AG09319 (cell line): ENCODE data around the gene UBAC1.

Source experiments
- DNase-seq: peaks from one replicate; pipeline ENCODE4 v3.0.0-alpha.2; 2010; ENCODE audit warnings: low read depth; ENCODE audit errors: extremely low read depth
- TF ChIP-seq, protein P1 (sequence below): IDR thresholded peaks from 2 replicates; pipeline ENCODE4 v1.5.1; 2011; ENCODE audit warnings: low read depth, mild to moderate bottlenecking, inconsistent platforms, low read length, moderate library complexity

Gene UBAC1

DNA sequence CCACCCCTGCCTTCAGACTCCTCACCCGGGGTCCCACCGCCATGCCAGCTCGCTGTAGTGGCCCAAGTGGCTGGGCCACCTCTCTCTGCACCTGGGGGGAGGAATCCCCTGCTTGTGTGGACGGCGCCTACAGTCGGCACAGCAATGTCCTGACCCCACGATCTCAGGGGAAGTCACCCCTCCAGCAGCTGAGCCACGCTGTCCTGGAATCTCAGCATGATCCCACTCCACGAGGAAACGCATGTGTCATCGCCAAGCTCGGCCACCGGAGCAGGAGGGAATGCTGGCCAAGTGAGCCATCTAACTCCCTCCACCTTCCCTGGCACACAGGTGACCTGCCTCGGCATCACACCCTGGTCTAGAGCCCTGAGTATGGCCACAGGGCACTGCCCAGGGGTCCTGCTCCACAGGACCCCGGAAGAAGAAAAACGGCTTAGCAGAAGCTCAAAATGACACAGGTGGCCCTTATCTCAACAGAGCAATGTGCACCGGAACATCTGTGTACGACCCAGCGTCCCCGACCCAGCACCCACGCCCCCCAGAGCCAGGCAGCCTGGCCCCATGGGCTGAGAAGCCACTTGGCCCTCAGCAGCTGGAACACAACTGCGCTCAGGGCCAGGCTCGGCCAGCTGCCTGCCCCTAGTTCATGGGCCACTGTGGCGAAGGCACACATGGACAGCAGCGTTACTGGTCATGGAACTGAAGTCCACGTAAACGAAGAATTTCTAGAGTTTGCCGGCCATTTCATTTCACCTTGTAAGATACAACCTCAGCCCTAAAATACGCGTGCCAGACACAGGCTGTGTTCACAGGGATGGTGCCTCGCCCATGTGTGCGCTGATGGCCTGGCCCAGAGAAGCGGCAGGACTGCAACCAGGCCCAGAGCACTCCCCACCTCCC, 30.5 kb downstream of the UBAC1 start:
- DNase-seq: no peak

DNA sequence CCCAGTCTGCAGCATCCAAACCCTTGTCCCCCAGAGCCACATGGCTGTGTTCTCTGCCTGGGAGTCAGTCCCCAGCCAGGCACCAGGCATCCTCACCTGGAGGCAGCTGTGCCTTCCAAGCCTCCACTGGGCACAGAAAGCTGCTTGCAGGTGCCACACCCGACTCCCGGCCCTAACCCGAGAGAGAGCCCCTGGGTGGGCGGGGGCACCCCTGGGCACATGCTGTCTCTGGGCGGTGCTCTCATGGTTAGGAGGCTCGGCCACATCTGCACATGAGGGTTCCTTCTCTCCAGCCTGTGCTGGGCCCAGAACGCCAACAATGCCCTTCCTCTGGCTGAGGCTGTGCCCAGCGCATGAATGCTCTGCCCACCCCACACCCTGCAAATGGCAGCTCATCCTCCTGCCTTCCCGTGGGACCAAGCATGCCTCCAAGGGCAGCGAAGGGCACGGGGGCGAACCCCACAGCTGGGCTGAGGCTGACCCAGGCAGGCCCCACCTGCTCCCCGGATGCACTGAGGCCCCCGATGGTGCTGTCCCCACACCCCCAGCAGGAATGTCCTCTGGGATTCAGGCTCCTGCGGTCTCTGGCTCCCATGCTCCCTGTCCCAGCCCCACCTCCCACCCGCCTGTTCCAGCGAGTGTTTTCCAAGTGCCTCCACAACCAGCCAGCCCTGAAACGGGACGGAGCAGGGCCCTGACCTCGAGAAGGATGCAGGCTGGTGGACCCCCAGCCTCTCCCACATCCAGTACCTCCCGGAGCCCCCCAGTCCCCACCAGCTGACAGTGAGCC, 31.3 kb downstream of the UBAC1 start:
- no peak for DNase-seq
- TF ChIP-seq, protein P1, sequence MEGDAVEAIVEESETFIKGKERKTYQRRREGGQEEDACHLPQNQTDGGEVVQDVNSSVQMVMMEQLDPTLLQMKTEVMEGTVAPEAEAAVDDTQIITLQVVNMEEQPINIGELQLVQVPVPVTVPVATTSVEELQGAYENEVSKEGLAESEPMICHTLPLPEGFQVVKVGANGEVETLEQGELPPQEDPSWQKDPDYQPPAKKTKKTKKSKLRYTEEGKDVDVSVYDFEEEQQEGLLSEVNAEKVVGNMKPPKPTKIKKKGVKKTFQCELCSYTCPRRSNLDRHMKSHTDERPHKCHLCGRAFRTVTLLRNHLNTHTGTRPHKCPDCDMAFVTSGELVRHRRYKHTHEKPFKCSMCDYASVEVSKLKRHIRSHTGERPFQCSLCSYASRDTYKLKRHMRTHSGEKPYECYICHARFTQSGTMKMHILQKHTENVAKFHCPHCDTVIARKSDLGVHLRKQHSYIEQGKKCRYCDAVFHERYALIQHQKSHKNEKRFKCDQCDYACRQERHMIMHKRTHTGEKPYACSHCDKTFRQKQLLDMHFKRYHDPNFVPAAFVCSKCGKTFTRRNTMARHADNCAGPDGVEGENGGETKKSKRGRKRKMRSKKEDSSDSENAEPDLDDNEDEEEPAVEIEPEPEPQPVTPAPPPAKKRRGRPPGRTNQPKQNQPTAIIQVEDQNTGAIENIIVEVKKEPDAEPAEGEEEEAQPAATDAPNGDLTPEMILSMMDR: no peak

More for the DNA sequence above, 30.5 kb downstream of the UBAC1 start:
- TF ChIP-seq, protein P1: no peak

DNA sequence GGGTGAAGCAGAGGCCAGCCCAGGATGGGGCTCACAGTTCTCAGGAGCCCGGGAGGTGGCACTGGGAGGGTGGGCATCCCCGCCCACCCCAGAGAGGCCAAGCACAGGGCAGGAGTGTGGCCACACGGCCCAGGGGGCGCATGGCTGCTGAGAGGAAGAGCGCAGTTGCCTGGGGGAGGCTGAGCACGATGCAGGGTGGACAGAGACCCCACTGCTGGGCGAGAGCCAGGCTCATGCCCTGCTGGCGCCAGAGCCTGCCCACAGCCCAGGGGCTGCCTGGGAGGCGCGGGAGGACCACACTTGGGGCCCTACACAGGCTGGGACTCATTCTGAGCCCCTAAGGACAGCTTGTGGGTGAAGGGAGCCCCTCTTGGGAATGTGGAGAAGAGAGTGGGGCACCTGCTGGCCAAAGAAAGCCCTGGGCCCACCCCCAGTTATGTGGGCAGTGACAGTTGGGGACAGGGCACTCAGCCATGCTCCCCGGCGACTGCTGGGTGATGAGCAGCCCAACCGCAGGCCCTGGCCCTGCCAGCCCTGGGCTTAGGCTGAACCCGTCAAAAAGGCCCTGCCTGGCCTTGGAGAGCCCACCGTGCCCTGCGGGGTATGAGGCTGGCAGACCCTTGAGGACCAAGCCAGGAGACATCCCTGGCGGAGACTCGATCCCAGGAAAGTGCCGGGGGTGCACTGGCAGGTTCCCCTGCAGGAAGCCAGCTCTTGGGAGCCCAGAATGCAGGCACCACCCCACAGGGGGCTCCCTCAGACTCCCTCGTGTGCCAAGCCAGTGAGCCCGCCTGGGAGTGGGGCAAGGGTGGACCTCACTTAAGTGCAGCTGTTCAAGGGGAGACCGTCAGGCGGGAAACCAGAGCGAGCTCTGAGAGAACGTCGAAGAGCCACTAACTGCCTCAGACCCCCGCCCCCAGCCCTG, 32.2 kb downstream of the UBAC1 start:
- DNase-seq: no peak

DNA sequence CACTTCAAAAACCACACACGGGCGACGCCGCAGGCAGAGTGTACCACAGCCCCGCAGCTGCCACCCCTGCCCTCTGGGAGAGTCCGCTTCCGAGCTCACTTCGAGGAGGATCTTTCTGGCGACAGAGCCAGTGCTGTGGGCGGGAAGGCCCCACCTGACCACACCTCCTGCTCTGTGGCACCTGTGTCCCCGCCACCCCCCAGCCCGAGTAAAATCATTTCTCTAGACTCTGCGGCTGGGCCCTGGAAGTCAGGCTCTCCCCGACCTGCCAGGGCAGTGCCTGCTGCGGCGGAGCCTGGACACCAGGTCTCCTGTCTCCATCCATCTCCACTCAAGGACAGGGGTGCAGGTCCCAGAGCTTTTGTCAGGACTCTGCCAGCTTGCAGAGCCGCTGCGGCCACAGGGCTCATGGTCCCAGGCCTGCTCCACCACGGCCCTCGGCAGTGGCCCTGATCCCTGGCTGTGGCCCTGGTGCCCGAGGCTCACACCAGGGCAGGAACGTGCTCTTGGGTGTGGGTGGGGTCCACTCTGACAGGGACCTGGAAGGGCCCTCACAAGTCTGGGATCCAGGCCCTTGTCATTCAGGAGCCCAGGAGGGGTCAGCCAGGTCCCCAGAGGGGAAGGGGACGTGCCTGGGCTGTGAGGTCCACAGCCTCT, 33.0 kb downstream of the UBAC1 start:
- DNase-seq: no peak
- TF ChIP-seq, protein P1: no peak

More for the DNA sequence above, 32.2 kb downstream of the UBAC1 start:
- TF ChIP-seq, protein P1: no peak

DNA sequence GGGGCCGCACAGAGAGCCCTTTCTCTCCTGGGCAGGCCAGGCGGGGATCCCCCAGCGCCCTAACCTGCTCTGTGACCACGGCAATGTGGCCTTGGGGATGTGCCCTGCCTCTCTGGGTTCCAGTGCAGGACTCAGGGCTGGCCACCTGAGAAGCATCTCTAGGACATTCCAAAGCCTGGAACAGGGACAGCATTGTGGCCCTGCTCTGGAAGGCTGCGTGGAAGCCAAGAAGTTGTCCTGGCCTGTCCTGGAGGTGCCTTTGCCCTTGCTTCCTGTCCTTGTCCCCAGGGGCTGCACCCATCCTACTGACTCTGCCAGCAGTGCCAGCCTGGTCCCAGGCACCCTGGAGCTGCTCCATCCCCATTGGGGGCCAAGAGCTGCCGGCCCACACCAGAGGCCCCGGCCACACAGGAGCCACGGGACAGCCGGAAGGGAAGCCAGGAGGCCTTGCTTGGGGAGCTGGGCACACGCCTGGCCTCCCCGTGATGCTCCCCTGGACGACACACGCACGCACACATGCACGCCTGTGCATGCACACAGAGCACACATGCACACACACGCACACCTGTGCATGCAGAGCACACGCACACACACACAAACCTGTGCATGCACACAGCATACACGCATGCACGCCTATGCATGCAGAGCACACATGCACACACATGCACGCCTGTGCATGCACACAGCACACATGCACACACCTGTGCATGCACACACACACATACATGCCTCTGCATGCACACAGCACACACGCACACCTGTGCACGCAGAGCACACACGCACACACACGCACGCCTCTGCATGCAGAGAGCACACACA, 33.8 kb downstream of the UBAC1 start:
- TF ChIP-seq, protein P1: no peak
- DNase-seq: no peak
